Fibroblast of mammary gland (primary cell): ENCODE results near the gene PIN4.

ENCODE experiments used
- DNase-seq: peaks from one replicate; pipeline ENCODE4 v3.0.0-alpha.2; 2010; ENCODE audit warnings: low read depth
- H3K4me3 ChIP-seq: 2 replicates; pipeline ENCODE4 v1.5.1; 2011; ENCODE audit warnings: low read depth, mild to moderate bottlenecking, low read length, moderate library complexity; ENCODE audit not compliant: control insufficient read depth
- CTCF ChIP-seq: conservative IDR thresholded peaks from 2 replicates; pipeline ENCODE4 v1.5.1; 2011; ENCODE audit warnings: low read depth, low read length, inconsistent platforms; ENCODE audit not compliant: control insufficient read depth, insufficient read depth

Gene PIN4

GRCh38 chrX:72243472-72243871, 61.9 kb downstream of the PIN4 start:
- no peak for TF ChIP-seq CTCF
- peak; percentile 45 for DNase-seq
- no peak overlapping the region for H3K4me3 ChIP-seq

- peak; percentile 94 for TF ChIP-seq CTCF
- DNase-seq = peak; percentile 75
- no peak overlapping the region for H3K4me3 ChIP-seq
These were observed 64.0 kb downstream of the PIN4 start for GRCh38 chrX:72245461-72246089.

GRCh38 chrX:72247206-72247942, 65.8 kb downstream of the PIN4 start:
- peak; percentile 34 for DNase-seq
- TF ChIP-seq CTCF = no peak
- no peak overlapping the region for H3K4me3 ChIP-seq
